ENCODE measurements around the gene COX19.

GRCh38 chr7:958221-959200, 16.8 kb downstream of the COX19 start:
- TF ChIP-seq, protein P1, sequence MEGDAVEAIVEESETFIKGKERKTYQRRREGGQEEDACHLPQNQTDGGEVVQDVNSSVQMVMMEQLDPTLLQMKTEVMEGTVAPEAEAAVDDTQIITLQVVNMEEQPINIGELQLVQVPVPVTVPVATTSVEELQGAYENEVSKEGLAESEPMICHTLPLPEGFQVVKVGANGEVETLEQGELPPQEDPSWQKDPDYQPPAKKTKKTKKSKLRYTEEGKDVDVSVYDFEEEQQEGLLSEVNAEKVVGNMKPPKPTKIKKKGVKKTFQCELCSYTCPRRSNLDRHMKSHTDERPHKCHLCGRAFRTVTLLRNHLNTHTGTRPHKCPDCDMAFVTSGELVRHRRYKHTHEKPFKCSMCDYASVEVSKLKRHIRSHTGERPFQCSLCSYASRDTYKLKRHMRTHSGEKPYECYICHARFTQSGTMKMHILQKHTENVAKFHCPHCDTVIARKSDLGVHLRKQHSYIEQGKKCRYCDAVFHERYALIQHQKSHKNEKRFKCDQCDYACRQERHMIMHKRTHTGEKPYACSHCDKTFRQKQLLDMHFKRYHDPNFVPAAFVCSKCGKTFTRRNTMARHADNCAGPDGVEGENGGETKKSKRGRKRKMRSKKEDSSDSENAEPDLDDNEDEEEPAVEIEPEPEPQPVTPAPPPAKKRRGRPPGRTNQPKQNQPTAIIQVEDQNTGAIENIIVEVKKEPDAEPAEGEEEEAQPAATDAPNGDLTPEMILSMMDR (IDR thresholded peaks at IDR 0.05; ENCODE audit: low read depth, low read length): no peak
- TF ChIP-seq EZH2phosphoT487 (IDR thresholded peaks at IDR 0.05; ENCODE audit: low read depth): no peak

Measured in OCI-LY3 (cell line).